HG02970 (cell line): ENCODE measurements around the gene NEK11.

Experiments used
- ATAC-seq: cut with Tn5 transposase; IDR thresholded peaks from one replicate; pipeline ENCODE4 v1.9.1; 2021; ENCODE audit warnings: mild to moderate bottlenecking, moderate library complexity, moderate number of reproducible peaks; ENCODE audit not compliant: unreplicated experiment, low FRiP score

NEK11 gene

DNA sequence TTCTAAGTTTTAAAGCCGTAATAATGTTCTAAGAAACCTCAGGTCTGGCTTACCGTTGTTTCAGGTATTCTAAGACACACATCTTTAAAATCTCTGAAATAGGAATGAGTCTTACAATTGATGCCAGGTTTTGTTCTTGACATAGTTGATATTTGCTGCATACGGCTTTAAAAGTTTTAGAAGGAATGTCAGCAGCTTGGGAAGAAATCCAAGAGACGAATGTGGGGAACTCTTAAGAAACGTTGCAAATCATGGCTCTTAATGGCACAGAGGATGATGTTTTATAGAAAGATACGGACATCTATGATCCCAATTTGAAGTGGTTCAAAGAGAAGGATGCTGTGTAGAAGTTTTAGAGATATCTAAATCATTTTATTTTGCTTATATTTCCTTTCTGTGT is 366.4 kb downstream of the NEK11 start:
- ATAC-seq, result no peak

DNA sequence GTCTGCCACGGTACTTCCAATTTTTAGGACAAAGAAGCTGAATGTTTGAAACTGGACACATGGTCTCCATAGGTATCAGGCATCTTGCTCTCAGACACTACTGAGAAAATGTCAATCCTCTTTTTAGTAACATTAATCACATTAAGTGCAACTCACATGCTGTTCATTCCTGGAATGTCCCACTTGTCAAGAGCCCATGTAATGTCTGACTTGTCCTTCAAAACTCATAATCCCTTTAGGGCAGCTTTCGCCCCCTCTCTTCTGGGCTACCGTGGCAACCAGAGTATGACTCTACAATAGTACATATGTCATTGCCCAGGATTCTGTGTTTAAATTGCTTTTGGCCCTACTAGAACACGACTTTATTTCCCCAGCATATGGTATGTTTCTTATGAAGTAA is 367.2 kb downstream of the NEK11 start:
- no peak for ATAC-seq

DNA sequence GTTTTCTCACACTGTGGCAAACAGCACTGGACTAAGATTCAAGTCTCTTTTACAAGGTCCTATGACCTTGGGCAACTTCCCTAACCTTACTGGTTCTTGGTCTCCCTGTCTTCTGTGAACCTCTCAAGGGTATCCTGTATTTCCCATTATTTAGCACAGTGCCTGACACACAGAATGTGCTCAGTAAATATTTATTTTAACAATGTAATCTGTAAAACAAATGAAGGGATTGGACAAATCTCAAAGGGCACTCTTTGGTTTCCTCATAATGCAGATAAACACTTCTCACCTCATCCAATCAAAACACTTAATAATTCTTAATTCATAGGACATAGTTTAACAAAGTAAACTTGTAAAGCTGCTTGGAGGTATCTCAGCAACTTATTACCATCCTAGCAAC is 367.7 kb downstream of the NEK11 start:
- no peak for ATAC-seq

DNA sequence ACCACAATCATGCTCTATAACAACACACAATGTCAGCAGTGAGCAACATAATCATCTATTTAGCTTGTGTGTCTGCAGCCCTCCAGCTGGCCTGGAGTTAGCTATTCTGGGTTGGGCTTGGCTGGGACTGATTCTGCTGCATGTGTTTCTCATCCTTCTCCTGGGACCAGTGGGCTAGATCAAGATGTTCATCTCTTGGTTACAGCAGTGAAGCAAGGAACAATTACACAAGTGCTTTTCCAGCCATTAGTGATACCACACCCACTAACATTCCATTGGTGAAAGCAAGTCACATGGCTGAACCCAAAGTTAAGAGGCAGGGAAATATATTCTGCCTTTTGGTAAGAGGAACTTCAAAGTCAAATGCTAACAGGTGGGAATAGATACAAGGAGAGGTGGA is 369.5 kb downstream of the NEK11 start:
- no peak for ATAC-seq

DNA sequence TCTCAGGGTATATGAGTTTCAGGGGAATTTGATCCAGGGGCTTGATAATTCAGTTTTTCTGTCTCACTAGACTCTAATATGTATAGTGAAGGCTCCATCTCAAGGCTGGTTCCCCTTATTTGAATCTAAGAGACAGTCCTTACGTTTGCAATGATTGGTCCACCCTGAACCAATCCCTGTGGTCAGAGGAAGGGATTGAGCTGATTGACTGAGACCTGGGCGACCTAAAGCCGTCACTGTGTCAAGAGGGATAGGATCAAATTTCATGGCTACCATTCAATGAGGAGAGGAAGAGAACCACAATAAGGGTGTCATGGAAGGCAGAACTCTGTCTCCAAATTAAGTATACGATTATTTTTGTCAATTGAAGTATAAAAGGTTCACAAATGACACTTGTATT is 371.2 kb downstream of the NEK11 start:
- no peak for ATAC-seq
